Right hindlimb (tissue), 1 donor: ENCODE data around the gene MALRD1.
A peak's percentile ranks its signal among the peaks of the same experiment; 100 is the strongest.

Experiments
- DNase-seq: peaks from one replicate; pipeline ENCODE4 v3.0.0-alpha.2; 2018

The MALRD1 gene

GRCh38 chr10:19408924-19409323 lies 360.3 kb downstream of the MALRD1 start:
- DNase-seq = no peak

- DNase-seq = no peak
Observed at GRCh38 chr10:19411119-19411518, 362.5 kb downstream of the MALRD1 start.

GRCh38 chr10:19412531-19412930 lies 363.9 kb downstream of the MALRD1 start:
- no peak for DNase-seq

GRCh38 chr10:19416164-19416563 lies 367.6 kb downstream of the MALRD1 start:
- DNase-seq = no peak

- no peak for DNase-seq
Observed at GRCh38 chr10:19417740-19418139, 369.1 kb downstream of the MALRD1 start.

GRCh38 chr10:19421674-19422073 lies 373.1 kb downstream of the MALRD1 start:
- DNase-seq = no peak

- no peak for DNase-seq
Observed at GRCh38 chr10:19426034-19426433, 377.4 kb downstream of the MALRD1 start.

- DNase-seq = no peak
Observed at GRCh38 chr10:19431622-19432351, 383.2 kb downstream of the MALRD1 start.

- no peak for DNase-seq
Observed at GRCh38 chr10:19449860-19450259, 401.3 kb downstream of the MALRD1 start.

- DNase-seq = no peak
Observed at GRCh38 chr10:19451356-19451755, 402.8 kb downstream of the MALRD1 start.

- no peak for DNase-seq
Observed at GRCh38 chr10:19451937-19452336, 403.3 kb downstream of the MALRD1 start.

GRCh38 chr10:19453967-19454366 lies 405.4 kb downstream of the MALRD1 start:
- DNase-seq = no peak

- no peak for DNase-seq
Observed at GRCh38 chr10:19461588-19461987, 413.0 kb downstream of the MALRD1 start.

- DNase-seq = no peak
Observed at GRCh38 chr10:19466709-19467108, 418.1 kb downstream of the MALRD1 start.

- DNase-seq = no peak
Observed at GRCh38 chr10:19468413-19468812, 419.8 kb downstream of the MALRD1 start.

GRCh38 chr10:19469521-19469920 lies 420.9 kb downstream of the MALRD1 start:
- DNase-seq = no peak

GRCh38 chr10:19479854-19480253 lies 431.3 kb downstream of the MALRD1 start:
- no peak for DNase-seq

GRCh38 chr10:19480353-19480752 lies 431.8 kb downstream of the MALRD1 start:
- no peak for DNase-seq

GRCh38 chr10:19483421-19483820 lies 434.8 kb downstream of the MALRD1 start:
- no peak for DNase-seq

- DNase-seq = peak; percentile 71
Observed at GRCh38 chr10:19488592-19489280, 440.1 kb downstream of the MALRD1 start.

- DNase-seq = no peak
Observed at GRCh38 chr10:19491166-19491565, 442.6 kb downstream of the MALRD1 start.

GRCh38 chr10:19493917-19494316 lies 445.3 kb downstream of the MALRD1 start:
- no peak for DNase-seq

GRCh38 chr10:19497026-19497425 lies 448.4 kb downstream of the MALRD1 start:
- DNase-seq = no peak
